Ishikawa (cell line): ENCODE results near the gene RSBN1L.

Experiments used
- CEBPB ChIP-seq: IDR thresholded peaks from 2 replicates; pipeline ENCODE4 v1.6.1; 2012
- CREB1 ChIP-seq: IDR thresholded peaks from 2 replicates; pipeline ENCODE4 v1.6.1; 2012; ENCODE audit warnings: low read depth
- EGR1 ChIP-seq: IDR thresholded peaks from 2 replicates; pipeline ENCODE4 v1.6.1; 2012
- EP300 ChIP-seq: IDR thresholded peaks from 2 replicates; pipeline ENCODE4 v1.6.1; 2012; ENCODE audit warnings: borderline replicate concordance
- FOXM1 ChIP-seq: IDR thresholded peaks from 2 replicates; pipeline ENCODE4 v1.6.1; 2012; ENCODE audit warnings: low read depth, borderline replicate concordance
- MAX ChIP-seq: IDR thresholded peaks from 2 replicates; pipeline ENCODE4 v1.6.1; 2012
- NFIC ChIP-seq: IDR thresholded peaks from 2 replicates; pipeline ENCODE4 v1.6.1; 2012
- RAD21 ChIP-seq: IDR thresholded peaks from 2 replicates; pipeline ENCODE4 v1.6.1; 2012; ENCODE audit warnings: low read depth
- REST ChIP-seq: IDR thresholded peaks from 2 replicates; pipeline ENCODE4 v1.6.1; 2012; ENCODE audit warnings: low read depth, mild to moderate bottlenecking
- TAF1 ChIP-seq: IDR thresholded peaks from 2 replicates; pipeline ENCODE4 v1.6.1; 2012; ENCODE audit warnings: low read depth, mild to moderate bottlenecking
- TCF12 ChIP-seq: IDR thresholded peaks from 2 replicates; pipeline ENCODE4 v1.6.1; 2012; ENCODE audit warnings: low read depth
- TEAD4 ChIP-seq: IDR thresholded peaks from 2 replicates; pipeline ENCODE4 v1.6.1; 2012
- USF1 ChIP-seq: IDR thresholded peaks from 2 replicates; pipeline ENCODE4 v1.6.1; 2012
- YY1 ChIP-seq: IDR thresholded peaks from 2 replicates; pipeline ENCODE4 v1.6.1; 2012; ENCODE audit warnings: low read depth
- ZBTB7A ChIP-seq: IDR thresholded peaks from 2 replicates; pipeline ENCODE4 v1.6.1; 2012; ENCODE audit warnings: low read depth

Gene RSBN1L

GRCh38 chr7:77729574-77730348, 33.5 kb downstream of the RSBN1L start:
- TF ChIP-seq FOXM1 (no peak), ZBTB7A (no peak), TEAD4 (no peak), EGR1 (no peak), NFIC (no peak)

GRCh38 chr7:77731716-77732115, 35.5 kb downstream of the RSBN1L start:
- TF ChIP-seq RAD21 (no peak), CEBPB (no peak), YY1 (no peak), TCF12 (no peak), EGR1 (no peak), REST (no peak), USF1 (no peak), FOXM1 (no peak), TEAD4 (no peak), NFIC (no peak), ZBTB7A (no peak), CREB1 (no peak), MAX (no peak), TAF1 (no peak), EP300 (no peak)

GRCh38 chr7:77734659-77735421, 38.6 kb downstream of the RSBN1L start:
- TF ChIP-seq RAD21: no peak
- no peak for TF ChIP-seq TAF1
- no peak for TF ChIP-seq TCF12
- TF ChIP-seq CEBPB: no peak
- no peak for TF ChIP-seq EP300

- no peak for TF ChIP-seq RAD21
- TF ChIP-seq USF1: no peak
- no peak for TF ChIP-seq EP300
- no peak for TF ChIP-seq YY1
- no peak for TF ChIP-seq FOXM1
- TF ChIP-seq MAX: no peak
- TF ChIP-seq TEAD4: no peak
- no peak for TF ChIP-seq ZBTB7A
- TF ChIP-seq NFIC: no peak
- TF ChIP-seq EGR1: no peak
- no peak for TF ChIP-seq TCF12
- no peak for TF ChIP-seq REST
- no peak for TF ChIP-seq CEBPB
These were observed 39.2 kb downstream of the RSBN1L start for GRCh38 chr7:77735457-77735856.

- no peak for TF ChIP-seq MAX
- no peak for TF ChIP-seq EGR1
- TF ChIP-seq RAD21: no peak
- TF ChIP-seq TAF1: no peak
- no peak for TF ChIP-seq TEAD4
- TF ChIP-seq ZBTB7A: no peak
- TF ChIP-seq CEBPB: no peak
- TF ChIP-seq TCF12: no peak
- TF ChIP-seq FOXM1: no peak
- TF ChIP-seq CREB1: no peak
- TF ChIP-seq YY1: no peak
- no peak for TF ChIP-seq EP300
- no peak for TF ChIP-seq USF1
These were observed 40.7 kb downstream of the RSBN1L start for GRCh38 chr7:77736991-77737390.
